DMS79 (cell line): ENCODE results near the gene DIP2C.
"Not testable (repeated sequence)": the region's sequence is repeated elsewhere in the genome, so short reads cannot be mapped to it uniquely, and the experiment has no call there.

Source experiments
- DNase-seq: peaks from one replicate; lab custom pipeline; 2025; lab: John Stamatoyannopoulos, UW

Gene DIP2C

GRCh38 chr10:597976-598375 is 91.5 kb downstream of the DIP2C start:
- DNase-seq = no peak

- DNase-seq = no peak
These were observed 92.6 kb downstream of the DIP2C start for GRCh38 chr10:596725-597345.

GRCh38 chr10:596131-596530 is 93.3 kb downstream of the DIP2C start:
- DNase-seq = not testable (repeated sequence)

GRCh38 chr10:595473-595872 is 94.0 kb downstream of the DIP2C start:
- no peak for DNase-seq

GRCh38 chr10:594584-595270 is 94.7 kb downstream of the DIP2C start:
- DNase-seq = no peak

- no peak for DNase-seq
These were observed 95.5 kb downstream of the DIP2C start for GRCh38 chr10:593901-594457.

GRCh38 chr10:593421-593820 is 96.0 kb downstream of the DIP2C start:
- no peak for DNase-seq

- DNase-seq = no peak
These were observed 96.5 kb downstream of the DIP2C start for GRCh38 chr10:593016-593415.

- DNase-seq = no peak
These were observed 97.8 kb downstream of the DIP2C start for GRCh38 chr10:591646-592045.

- DNase-seq = no peak
These were observed 98.7 kb downstream of the DIP2C start for GRCh38 chr10:590721-591120.

- DNase-seq = no peak
These were observed 99.3 kb downstream of the DIP2C start for GRCh38 chr10:589961-590680.

GRCh38 chr10:588246-589165 is 101.0 kb downstream of the DIP2C start:
- no peak for DNase-seq

- DNase-seq = no peak
These were observed 102.8 kb downstream of the DIP2C start for GRCh38 chr10:586716-587115.

GRCh38 chr10:586151-586550 is 103.3 kb downstream of the DIP2C start:
- no peak for DNase-seq

- no peak for DNase-seq
These were observed 104.0 kb downstream of the DIP2C start for GRCh38 chr10:585502-585901.

- DNase-seq = not testable (repeated sequence)
These were observed 104.8 kb downstream of the DIP2C start for GRCh38 chr10:584497-585290.

GRCh38 chr10:583433-583832 is 106.0 kb downstream of the DIP2C start:
- DNase-seq = no peak

- no peak for DNase-seq
These were observed 107.6 kb downstream of the DIP2C start for GRCh38 chr10:581776-582330.

GRCh38 chr10:580778-581177 is 108.7 kb downstream of the DIP2C start:
- DNase-seq = no peak

- no peak for DNase-seq
These were observed 113.4 kb downstream of the DIP2C start for GRCh38 chr10:576130-576465.
